Measurements from ENCODE around the gene PLCB1. TPM values are rescaled to one million over a fixed set of nuclear protein-coding genes. Genes with fewer than 3 reads are reported as not detected.
A peak's percentile ranks its signal among the peaks of the same experiment; 100 is the strongest.

Gene PLCB1
- total RNA-seq, 1 experiment from 2014 or later, result 4.4 TPM

- ChIA-PET CTCF (no interaction called here), POLR2A (ENCODE audit: unreplicated experiment) (no interaction called here)
- DNase-seq, result no peak
- Histone ChIP-seq H2AFZ (ENCODE audit: low read length) (no peak overlapping the region), H3K27ac (ENCODE audit: low read length) (no peak overlapping the region), H3K9me3 (ENCODE audit: low read length) (no peaks in the 10 kb centered on the region), H3K27me3 (ENCODE audit: low read length) (no peaks in the 10 kb centered on the region), H4K20me1 (ENCODE audit: low read length) (no peaks in the 10 kb centered on the region), H3K4me3 (ENCODE audit: low read length) (no peak overlapping the region), H3K79me2 (ENCODE audit: low read length) (no peaks in the 10 kb centered on the region), H3K36me3 (ENCODE audit: low read depth, low read length) (no peaks in the 10 kb centered on the region), H3K4me1 (ENCODE audit: insufficient read depth, low read length) (no peaks in the 10 kb centered on the region), H3K4me2 (ENCODE audit: low read length) (no peak overlapping the region), H3K9ac (ENCODE audit: low read length) (no peak overlapping the region), H3F3A (ENCODE audit: low read length, unreplicated experiment) (no peaks in the 10 kb centered on the region), H3K9me2 (replicated peaks; ENCODE audit: low read length) (no peaks in the 10 kb centered on the region)
- BruUV-seq (replicated peaks), result no TSS peak
- intact Hi-C loops (cut with micrococcal nuclease), result no loop called here
- no peak for ATAC-seq
- TF ChIP-seq EZH2phosphoT487 (IDR thresholded peaks at IDR 0.05; ENCODE audit: borderline replicate concordance, low read length), result no peak
- TF ChIP-seq CTCF (conservative IDR thresholded peaks at IDR 0.05; ENCODE audit: low read depth, low read length), result no peak
- no peak for TF ChIP-seq EZH2 (IDR thresholded peaks at IDR 0.05; ENCODE audit: low read length, unreplicated experiment)
Measured at GRCh38 chr20:8788831-8789230, 656.8 kb downstream of the PLCB1 start.

- Histone ChIP-seq H3K9me2 (replicated peaks; ENCODE audit: low read length) (no peaks in the 10 kb centered on the region), H3K27me3 (ENCODE audit: low read length) (no peaks in the 10 kb centered on the region), H3F3A (ENCODE audit: low read length, unreplicated experiment) (no peaks in the 10 kb centered on the region), H3K36me3 (ENCODE audit: low read depth, low read length) (no peaks in the 10 kb centered on the region), H3K27ac (ENCODE audit: low read length) (no peak overlapping the region), H3K9ac (ENCODE audit: low read length) (no peak overlapping the region), H3K4me1 (ENCODE audit: insufficient read depth, low read length) (no peaks in the 10 kb centered on the region), H3K9me3 (ENCODE audit: low read length) (no peaks in the 10 kb centered on the region), H4K20me1 (ENCODE audit: low read length) (no peaks in the 10 kb centered on the region), H3K4me2 (ENCODE audit: low read length) (no peak overlapping the region), H3K79me2 (ENCODE audit: low read length) (no peaks in the 10 kb centered on the region), H3K4me3 (ENCODE audit: low read length) (no peak overlapping the region), H2AFZ (ENCODE audit: low read length) (no peak overlapping the region)
- DNase-seq (peak; percentile 81), ATAC-seq (peak; percentile 70)
- POLR2A ChIA-PET (ENCODE audit: unreplicated experiment), result interaction anchor here (0.7 kb wide), 1 partner anchor 912 kb away, joined by 3 read pairs; no protein-coding TSS in a partner anchor
- intact Hi-C loops (cut with micrococcal nuclease), result loop anchor here (1.0 to 2.0 kb wide), 4 partner anchors 62 to 603 kb away; no protein-coding TSS in a partner anchor
- no TSS peak for BruUV-seq (replicated peaks)
- TF ChIP-seq EZH2 (IDR thresholded peaks at IDR 0.05; ENCODE audit: low read length, unreplicated experiment), result no peak
- peak; percentile 98 for TF ChIP-seq CTCF (conservative IDR thresholded peaks at IDR 0.05; ENCODE audit: low read depth, low read length)
- CTCF ChIA-PET, result interaction anchor here (0.7 to 1.1 kb wide), 5 partner anchors 63 to 603 kb away, joined by 4 to 10 read pairs (median 6); no protein-coding TSS in a partner anchor
Measured at GRCh38 chr20:8790442-8791074, 658.5 kb downstream of the PLCB1 start.

- no peaks in the 10 kb centered on the region for H3K79me2 ChIP-seq (ENCODE audit: low read length)
- no peak for TF ChIP-seq CTCF (conservative IDR thresholded peaks at IDR 0.05; ENCODE audit: low read depth, low read length)
- no peak for TF ChIP-seq EZH2phosphoT487 (IDR thresholded peaks at IDR 0.05; ENCODE audit: borderline replicate concordance, low read length)
- TF ChIP-seq EZH2 (IDR thresholded peaks at IDR 0.05; ENCODE audit: low read length, unreplicated experiment), result no peak
- ChIA-PET CTCF (no interaction called here), POLR2A (ENCODE audit: unreplicated experiment) (no interaction called here)
- no peak overlapping the region for H3K9ac ChIP-seq (ENCODE audit: low read length)
- no peak for DNase-seq
- H3K9me2 ChIP-seq (replicated peaks; ENCODE audit: low read length), result no peaks in the 10 kb centered on the region
- intact Hi-C loops (cut with micrococcal nuclease), result no loop called here
- H3K27ac ChIP-seq (ENCODE audit: low read length), result no peak overlapping the region
- no peaks in the 10 kb centered on the region for H3K27me3 ChIP-seq (ENCODE audit: low read length)
- H3K9me3 ChIP-seq (ENCODE audit: low read length), result no peaks in the 10 kb centered on the region
- no TSS peak for BruUV-seq (replicated peaks)
- no peak overlapping the region for H3K4me3 ChIP-seq (ENCODE audit: low read length)
- H3K4me1 ChIP-seq (ENCODE audit: insufficient read depth, low read length), result no peaks in the 10 kb centered on the region
- H4K20me1 ChIP-seq (ENCODE audit: low read length), result no peaks in the 10 kb centered on the region
- no peaks in the 10 kb centered on the region for H3K36me3 ChIP-seq (ENCODE audit: low read depth, low read length)
- H3K4me2 ChIP-seq (ENCODE audit: low read length), result no peak overlapping the region
- no peak overlapping the region for H2AFZ ChIP-seq (ENCODE audit: low read length)
- no peak for ATAC-seq
- H3F3A ChIP-seq (ENCODE audit: low read length, unreplicated experiment), result no peaks in the 10 kb centered on the region
Measured at GRCh38 chr20:8795404-8795803, 663.3 kb downstream of the PLCB1 start.

Measured in PC-3 (cell line).